ENCODE data around the gene RNASE13.

Gene RNASE13

GRCh38 chr14:21075719-21076437 lies 41.3 kb upstream of the RNASE13 start:
- no peak for TF ChIP-seq CTCF (IDR thresholded peaks at IDR 0.05)

DNA sequence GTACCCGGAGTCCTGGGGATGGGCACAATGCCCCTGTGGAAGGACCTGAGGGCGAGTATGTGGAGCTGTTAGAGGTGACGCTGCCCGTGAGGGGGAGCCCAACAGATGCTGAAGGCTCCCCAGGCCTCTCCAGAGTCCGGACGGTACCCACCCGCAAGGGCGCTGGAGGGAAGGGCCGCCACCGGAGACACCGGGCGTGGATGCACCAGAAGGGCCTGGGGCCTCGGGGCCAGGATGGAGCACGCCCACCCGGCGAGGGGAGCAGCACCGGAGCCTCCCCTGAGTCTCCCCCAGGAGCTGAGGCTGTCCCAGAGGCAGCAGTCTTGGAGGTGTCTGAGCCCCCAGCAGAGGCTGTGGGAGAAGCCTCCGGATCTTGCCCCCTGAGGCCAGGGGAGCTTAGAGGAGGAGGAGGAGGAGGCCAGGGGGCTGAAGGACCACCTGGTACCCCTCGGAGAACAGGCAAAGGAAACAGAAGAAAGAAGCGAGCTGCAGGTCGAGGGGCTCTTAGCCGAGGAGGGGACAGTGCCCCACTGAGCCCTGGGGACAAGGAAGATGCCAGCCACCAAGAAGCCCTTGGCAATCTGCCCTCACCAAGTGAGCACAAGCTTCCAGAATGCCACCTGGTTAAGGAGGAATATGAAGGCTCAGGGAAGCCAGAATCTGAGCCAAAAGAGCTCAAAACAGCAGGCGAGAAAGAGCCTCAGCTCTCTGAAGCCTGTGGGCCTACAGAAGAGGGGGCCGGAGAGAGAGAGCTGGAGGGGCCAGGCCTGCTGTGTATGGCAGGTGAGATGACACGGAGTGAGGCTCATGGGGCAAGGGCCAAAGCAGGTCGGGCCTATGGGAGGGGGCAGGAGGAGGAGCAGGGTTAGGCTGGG lies 40.0 kb upstream of the RNASE13 start:
- no peak for TF ChIP-seq CTCF (IDR thresholded peaks at IDR 0.05)

- TF ChIP-seq CTCF (IDR thresholded peaks at IDR 0.05) = no peak
Measured at GRCh38 chr14:21073921-21074320, 39.3 kb upstream of the RNASE13 start.

DNA sequence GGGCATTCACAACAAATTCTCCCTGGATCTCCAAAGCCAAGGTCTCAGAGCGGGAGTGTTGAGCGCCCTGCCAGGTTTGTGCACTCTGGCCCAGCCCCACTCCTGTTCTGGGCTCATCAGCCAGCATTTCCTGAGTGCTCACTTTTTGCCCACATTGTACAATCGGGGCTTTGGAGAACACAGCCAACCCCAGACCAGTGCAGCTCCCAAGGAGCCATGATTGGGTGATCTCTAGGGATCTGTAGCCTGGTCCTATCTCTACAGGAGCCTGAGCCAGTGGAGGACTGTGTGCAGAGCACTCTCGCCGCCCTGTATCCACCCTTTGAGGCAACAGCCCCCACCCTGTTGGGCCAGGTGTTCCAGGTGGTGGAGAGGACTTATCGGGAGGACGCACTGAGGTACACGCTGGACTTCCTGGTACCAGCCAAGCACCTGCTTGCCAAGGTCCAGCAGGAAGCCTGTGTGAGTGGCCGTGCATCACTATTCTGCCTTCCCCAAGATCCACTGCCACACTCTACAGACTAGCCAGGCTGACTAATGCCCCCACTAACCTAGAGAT lies 38.3 kb upstream of the RNASE13 start:
- TF ChIP-seq CTCF (IDR thresholded peaks at IDR 0.05) = no peak

- TF ChIP-seq CTCF (IDR thresholded peaks at IDR 0.05) = no peak
Measured at GRCh38 chr14:21072031-21072473, 37.4 kb upstream of the RNASE13 start.

GRCh38 chr14:21071225-21072030 lies 36.8 kb upstream of the RNASE13 start:
- no peak for TF ChIP-seq CTCF (IDR thresholded peaks at IDR 0.05)

- TF ChIP-seq CTCF (IDR thresholded peaks at IDR 0.05) = no peak
Measured at GRCh38 chr14:21070610-21071224, 36.1 kb upstream of the RNASE13 start.
